GM18873 (cell line): ENCODE results near the gene ATP10A.

Experiments
- ATAC-seq: cut with Tn5 transposase; IDR thresholded peaks from one replicate; pipeline ENCODE4 v1.9.1; 2021; ENCODE audit warnings: mild to moderate bottlenecking, moderate library complexity, moderate number of reproducible peaks; ENCODE audit not compliant: unreplicated experiment, low FRiP score

ATP10A gene

GRCh38 chr15:25727867-25728600, 135.1 kb downstream of the ATP10A start:
- no peak for ATAC-seq

GRCh38 chr15:25727116-25727515, 136.0 kb downstream of the ATP10A start:
- ATAC-seq = no peak

GRCh38 chr15:25725758-25726157, 137.4 kb downstream of the ATP10A start:
- ATAC-seq = no peak

- ATAC-seq = no peak
These were observed 138.2 kb downstream of the ATP10A start for GRCh38 chr15:25724899-25725298.

- no peak for ATAC-seq
These were observed 141.5 kb downstream of the ATP10A start for GRCh38 chr15:25721605-25721955.

GRCh38 chr15:25719101-25719985, 143.8 kb downstream of the ATP10A start:
- no peak for ATAC-seq

GRCh38 chr15:25718597-25718996, 144.5 kb downstream of the ATP10A start:
- ATAC-seq = no peak

- ATAC-seq = no peak
These were observed 145.0 kb downstream of the ATP10A start for GRCh38 chr15:25718169-25718536.

- ATAC-seq = no peak
These were observed 145.5 kb downstream of the ATP10A start for GRCh38 chr15:25717457-25718168.

- ATAC-seq = no peak
These were observed 146.0 kb downstream of the ATP10A start for GRCh38 chr15:25717127-25717456.

GRCh38 chr15:25716414-25717126, 146.6 kb downstream of the ATP10A start:
- no peak for ATAC-seq

GRCh38 chr15:25715536-25716413, 147.4 kb downstream of the ATP10A start:
- no peak for ATAC-seq

GRCh38 chr15:25714538-25714840, 148.6 kb downstream of the ATP10A start:
- ATAC-seq = no peak

- no peak for ATAC-seq
These were observed 149.2 kb downstream of the ATP10A start for GRCh38 chr15:25713736-25714537.

GRCh38 chr15:25712961-25713355, 150.2 kb downstream of the ATP10A start:
- ATAC-seq = no peak

GRCh38 chr15:25712192-25712960, 150.8 kb downstream of the ATP10A start:
- ATAC-seq = no peak

GRCh38 chr15:25711691-25712090, 151.4 kb downstream of the ATP10A start:
- ATAC-seq = no peak

- no peak for ATAC-seq
These were observed 152.0 kb downstream of the ATP10A start for GRCh38 chr15:25711164-25711563.
